SU-DHL-6 (cell line): ENCODE results near the gene BLOC1S6.

Source experiments
- H2AFZ ChIP-seq: fragments of 200-600 bp; sonication (generic); 2 replicates; pipeline ENCODE4 v1.6.1; 2014; ENCODE audit warnings: low read depth, mild to moderate bottlenecking, moderate library complexity, mixed read lengths, antibody characterized with exemption, low read length; ENCODE audit not compliant: severe bottlenecking
- H3F3A ChIP-seq: fragments of 200-600 bp; shearing (Covaris generic); 2 replicates; pipeline ENCODE4 v1.6.0; 2016; ENCODE audit warnings: antibody characterized with exemption, mild to moderate bottlenecking; ENCODE audit not compliant: insufficient read depth
- H3K27ac ChIP-seq: fragments of 200-600 bp; sonication (generic); 2 replicates; pipeline ENCODE4 v1.5.1; 2016; ENCODE audit warnings: low read depth, mild to moderate bottlenecking, low read length, moderate library complexity, mixed read lengths
- H3K27me3 ChIP-seq: fragments of 200-600 bp; sonication (generic), shearing (Covaris generic); 2 replicates; pipeline ENCODE4 v1.6.0; 2014; ENCODE audit warnings: mild to moderate bottlenecking, low read length
- H3K36me3 ChIP-seq: fragments of 200-600 bp; sonication (generic); 2 replicates; pipeline ENCODE4 v1.6.1; 2014; ENCODE audit warnings: mild to moderate bottlenecking, low read length, mixed read lengths
- H3K4me2 ChIP-seq: fragments of 300-600, 200-600 bp; shearing (Covaris generic), sonication (generic); 2 replicates; pipeline ENCODE4 v1.6.0; 2014; ENCODE audit warnings: low read length, low read depth, mild to moderate bottlenecking; ENCODE audit not compliant: poor library complexity, severe bottlenecking
- H3K4me3 ChIP-seq: fragments of 200-600 bp; sonication (generic); 2 replicates; pipeline ENCODE4 v1.5.1; 2014; ENCODE audit warnings: antibody characterized with exemption, low read length, mild to moderate bottlenecking, mixed read lengths; ENCODE audit not compliant: insufficient read depth, poor library complexity, severe bottlenecking
- H3K79me2 ChIP-seq: fragments of 200-600 bp; sonication (generic); 2 replicates; pipeline ENCODE4 v1.6.1; 2014; ENCODE audit warnings: mild to moderate bottlenecking, low read length, moderate library complexity; ENCODE audit not compliant: insufficient read depth
- H3K9ac ChIP-seq: fragments of 200-600 bp; sonication (generic); 2 replicates; pipeline ENCODE4 v1.7.0; 2014; ENCODE audit warnings: mild to moderate bottlenecking, low read length
- H3K9me2 ChIP-seq: fragments of 200-600 bp; sonication (generic); replicated peaks from 2 replicates; pipeline ENCODE4 v1.6.1; 2014; ENCODE audit warnings: low read length; ENCODE audit not compliant: insufficient read depth
- H3K9me3 ChIP-seq: fragments of 200-600 bp; sonication (generic); 2 replicates; pipeline ENCODE4 v1.6.1; 2014; ENCODE audit warnings: low read length, mixed read lengths; ENCODE audit not compliant: insufficient read depth
- H4K20me1 ChIP-seq: fragments of 200-600 bp; sonication (generic); 2 replicates; pipeline ENCODE4 v1.6.1; 2014; ENCODE audit warnings: low read depth, mild to moderate bottlenecking, antibody characterized with exemption, low read length, moderate library complexity, mixed read lengths
- CTCF ChIP-seq: fragments of 200-600 bp; sonication (generic); IDR thresholded peaks from one replicate; pipeline ENCODE4 v1.5.1; 2017; ENCODE audit warnings: antibody characterized with exemption, mild to moderate bottlenecking, low read length, moderate library complexity; ENCODE audit not compliant: insufficient read depth, poor library complexity, severe bottlenecking
- EZH2phosphoT487 ChIP-seq: fragments of 200-600 bp; sonication (generic), shearing (Covaris generic); conservative IDR thresholded peaks from 2 replicates; pipeline ENCODE4 v1.6.1; 2018; ENCODE audit warnings: mild to moderate bottlenecking, antibody characterized with exemption, low read length, moderate library complexity, mixed read lengths

Gene BLOC1S6

GRCh38 chr15:45640616-45641015, 53.4 kb downstream of the BLOC1S6 start:
- H3K4me3 ChIP-seq, result no peak overlapping the region
- H3K27me3 ChIP-seq, result no peaks in the 10 kb centered on the region
- no peaks in the 10 kb centered on the region for H3K9me3 ChIP-seq
- H3F3A ChIP-seq, result no peaks in the 10 kb centered on the region
- H3K79me2 ChIP-seq, result no peaks in the 10 kb centered on the region
- H4K20me1 ChIP-seq, result no peaks in the 10 kb centered on the region
- H3K9me2 ChIP-seq, result no peaks in the 10 kb centered on the region
- TF ChIP-seq EZH2phosphoT487, result no peak
- no peak for TF ChIP-seq CTCF
- H3K36me3 ChIP-seq, result no peaks in the 10 kb centered on the region
- no peak overlapping the region for H3K27ac ChIP-seq
- H2AFZ ChIP-seq, result no peak overlapping the region
- H3K4me2 ChIP-seq, result no peak overlapping the region
- no peak overlapping the region for H3K9ac ChIP-seq

- Histone ChIP-seq H3K79me2 (no peaks in the 10 kb centered on the region), H3K27ac (no peak overlapping the region), H3K4me2 (no peak overlapping the region), H3K9me3 (no peaks in the 10 kb centered on the region), H3K36me3 (no peaks in the 10 kb centered on the region), H4K20me1 (no peaks in the 10 kb centered on the region), H3K9me2 (no peaks in the 10 kb centered on the region), H3K9ac (no peak overlapping the region), H3K27me3 (no peaks in the 10 kb centered on the region), H3K4me3 (no peak overlapping the region), H3F3A (no peaks in the 10 kb centered on the region), H2AFZ (no peak overlapping the region)
- TF ChIP-seq CTCF (no peak), EZH2phosphoT487 (no peak)
Measured at GRCh38 chr15:45641374-45641781, 54.2 kb downstream of the BLOC1S6 start.

- Histone ChIP-seq H3K9me2 (no peaks in the 10 kb centered on the region), H3K27me3 (no peaks in the 10 kb centered on the region), H3K4me3 (no peak overlapping the region), H3K9me3 (no peaks in the 10 kb centered on the region), H3K4me2 (no peak overlapping the region), H2AFZ (no peak overlapping the region), H3F3A (no peaks in the 10 kb centered on the region), H3K9ac (no peak overlapping the region), H3K27ac (no peak overlapping the region), H4K20me1 (no peaks in the 10 kb centered on the region), H3K79me2 (no peaks in the 10 kb centered on the region), H3K36me3 (no peaks in the 10 kb centered on the region)
- TF ChIP-seq EZH2phosphoT487 (no peak), CTCF (no peak)
Measured at GRCh38 chr15:45641999-45642932, 55.1 kb downstream of the BLOC1S6 start.
